ENCODE measurements around the gene CELSR2. TPM values are rescaled to one million over a fixed set of nuclear protein-coding genes. Genes with fewer than 3 reads are reported as not detected.
A peak's percentile ranks its signal among the peaks of the same experiment; 100 is the strongest.

CELSR2 gene
- total and polyA plus RNA-seq, 2 experiments from 2014 or later, result 11.2 to 35.1 TPM

DNA sequence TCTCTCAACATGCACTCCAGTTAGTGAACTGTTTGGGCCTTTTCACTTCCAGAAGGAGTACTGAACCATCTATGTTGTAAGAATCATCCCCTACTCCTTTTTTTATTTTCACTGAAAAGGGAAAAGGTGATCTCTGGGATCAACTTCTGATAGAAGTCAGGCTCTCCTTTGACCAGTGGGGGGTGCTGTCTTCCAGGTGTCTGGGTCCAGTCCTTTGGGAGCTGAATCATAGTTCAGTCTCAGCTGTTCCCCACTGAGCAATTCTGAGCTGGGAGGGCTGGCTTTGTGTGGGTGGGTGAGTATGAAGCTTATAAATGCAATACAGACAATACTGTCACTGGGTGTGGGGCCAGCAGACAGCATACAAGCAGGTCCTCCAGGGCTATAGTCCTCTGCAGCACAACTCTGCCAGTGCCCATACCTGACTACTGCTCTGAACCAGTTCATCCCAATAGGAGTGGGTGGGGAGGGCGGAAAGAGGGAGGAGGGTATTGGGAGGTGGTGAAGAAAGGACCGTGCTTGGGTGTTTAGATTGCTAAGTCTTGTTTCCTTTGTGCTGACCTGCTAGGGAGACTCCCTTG, 48.1 kb upstream of the CELSR2 start:
- H2AFZ ChIP-seq, result peak overlapping the region; percentile 80
- no peaks in the 10 kb centered on the region for H3K79me2 ChIP-seq (replicated peaks; ENCODE audit: insufficient read depth)
- no peak overlapping the region for H3K4me3 Mint-ChIP-seq
- H3K4me3 ChIP-seq, result no peak overlapping the region
- no peaks in the 10 kb centered on the region for H3K4me1 ChIP-seq (ENCODE audit: insufficient read depth)
- DNase-seq (ENCODE audit: low spot score) (peak; percentile 90), ATAC-seq (peak; percentile 89)
- H4K20me1 ChIP-seq (replicated peaks; ENCODE audit: insufficient read depth), result no peaks in the 10 kb centered on the region
- TF ChIP-seq CTCF (conservative IDR thresholded peaks at IDR 0.05; ENCODE audit: low read depth in 2 of 2) (peak; percentile 95 to 96), POLR2AphosphoS5 (IDR thresholded peaks at IDR 0.05; ENCODE audit: low read depth) (no peak), NANOG (IDR thresholded peaks at IDR 0.05; ENCODE audit: borderline replicate concordance) (no peak)
- TF ChIP-seq, protein P1, sequence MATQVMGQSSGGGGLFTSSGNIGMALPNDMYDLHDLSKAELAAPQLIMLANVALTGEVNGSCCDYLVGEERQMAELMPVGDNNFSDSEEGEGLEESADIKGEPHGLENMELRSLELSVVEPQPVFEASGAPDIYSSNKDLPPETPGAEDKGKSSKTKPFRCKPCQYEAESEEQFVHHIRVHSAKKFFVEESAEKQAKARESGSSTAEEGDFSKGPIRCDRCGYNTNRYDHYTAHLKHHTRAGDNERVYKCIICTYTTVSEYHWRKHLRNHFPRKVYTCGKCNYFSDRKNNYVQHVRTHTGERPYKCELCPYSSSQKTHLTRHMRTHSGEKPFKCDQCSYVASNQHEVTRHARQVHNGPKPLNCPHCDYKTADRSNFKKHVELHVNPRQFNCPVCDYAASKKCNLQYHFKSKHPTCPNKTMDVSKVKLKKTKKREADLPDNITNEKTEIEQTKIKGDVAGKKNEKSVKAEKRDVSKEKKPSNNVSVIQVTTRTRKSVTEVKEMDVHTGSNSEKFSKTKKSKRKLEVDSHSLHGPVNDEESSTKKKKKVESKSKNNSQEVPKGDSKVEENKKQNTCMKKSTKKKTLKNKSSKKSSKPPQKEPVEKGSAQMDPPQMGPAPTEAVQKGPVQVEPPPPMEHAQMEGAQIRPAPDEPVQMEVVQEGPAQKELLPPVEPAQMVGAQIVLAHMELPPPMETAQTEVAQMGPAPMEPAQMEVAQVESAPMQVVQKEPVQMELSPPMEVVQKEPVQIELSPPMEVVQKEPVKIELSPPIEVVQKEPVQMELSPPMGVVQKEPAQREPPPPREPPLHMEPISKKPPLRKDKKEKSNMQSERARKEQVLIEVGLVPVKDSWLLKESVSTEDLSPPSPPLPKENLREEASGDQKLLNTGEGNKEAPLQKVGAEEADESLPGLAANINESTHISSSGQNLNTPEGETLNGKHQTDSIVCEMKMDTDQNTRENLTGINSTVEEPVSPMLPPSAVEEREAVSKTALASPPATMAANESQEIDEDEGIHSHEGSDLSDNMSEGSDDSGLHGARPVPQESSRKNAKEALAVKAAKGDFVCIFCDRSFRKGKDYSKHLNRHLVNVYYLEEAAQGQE (IDR thresholded peaks at IDR 0.05; ENCODE audit: unreplicated experiment), result no peak
- H3K4me1 Mint-ChIP-seq, result peaks cover 15% of the 10 kb centered on the region
- peaks cover 7% of the 10 kb centered on the region for H3K27me3 Mint-ChIP-seq (ENCODE audit: insufficient read depth, low read depth, poor library complexity)
- H3K36me3 ChIP-seq (ENCODE audit: insufficient read depth), result no peaks in the 10 kb centered on the region
- no peaks in the 10 kb centered on the region for H3K9me2 ChIP-seq (ENCODE audit: insufficient read depth)
- H3K27ac ChIP-seq (ENCODE audit: low read depth), result no peak overlapping the region
- H3K4me2 ChIP-seq, result no peak overlapping the region
- H3K27ac Mint-ChIP-seq, result peak overlapping the region; percentile 60; the same call in 1 of the 2 replicates
- no peaks in the 10 kb centered on the region for H3K27me3 ChIP-seq (ENCODE audit: insufficient read depth)
- no peaks in the 10 kb centered on the region for H3F3A ChIP-seq (replicated peaks; ENCODE audit: low read depth)
- no peaks in the 10 kb centered on the region for H3K36me3 Mint-ChIP-seq (ENCODE audit: low read depth)
- H3K9me3 Mint-ChIP-seq, result no peaks in the 10 kb centered on the region

DNA sequence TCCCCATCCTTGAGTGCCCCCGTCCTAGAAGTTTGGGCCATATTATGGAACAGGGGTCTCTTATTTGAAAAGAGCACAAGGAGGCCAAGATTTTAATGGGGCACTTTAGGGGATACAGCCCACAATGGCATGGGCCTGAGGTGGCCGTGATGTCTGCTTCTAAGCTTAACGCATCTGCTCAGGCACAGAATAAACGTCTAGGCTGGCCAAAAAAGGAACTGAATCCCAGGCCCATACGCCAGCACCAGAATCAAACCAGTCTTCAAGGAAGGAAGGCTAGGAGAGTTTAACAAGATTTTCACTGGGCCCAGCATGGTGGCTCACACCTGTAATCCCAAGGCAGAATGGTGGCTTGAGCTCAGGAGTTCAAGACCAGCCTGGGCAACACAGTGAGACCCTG, 44.9 kb upstream of the CELSR2 start:
- Histone ChIP-seq H3K27ac (ENCODE audit: low read depth) (no peak overlapping the region), H3K36me3 (ENCODE audit: insufficient read depth) (no peaks in the 10 kb centered on the region), H3K4me1 (ENCODE audit: insufficient read depth) (no peaks in the 10 kb centered on the region), H4K20me1 (replicated peaks; ENCODE audit: insufficient read depth) (no peaks in the 10 kb centered on the region), H3K4me3 (no peak overlapping the region), H3K4me2 (no peak overlapping the region), H3K9me2 (ENCODE audit: insufficient read depth) (no peaks in the 10 kb centered on the region), H3K79me2 (replicated peaks; ENCODE audit: insufficient read depth) (no peaks in the 10 kb centered on the region), H2AFZ (no peak overlapping the region), H3K27me3 (ENCODE audit: insufficient read depth) (no peaks in the 10 kb centered on the region), H3F3A (replicated peaks; ENCODE audit: low read depth) (no peaks in the 10 kb centered on the region)
- Mint-ChIP-seq H3K27me3 (ENCODE audit: insufficient read depth, low read depth, poor library complexity) (peaks cover 7% of the 10 kb centered on the region), H3K9me3 (no peaks in the 10 kb centered on the region), H3K36me3 (ENCODE audit: low read depth) (no peaks in the 10 kb centered on the region), H3K4me3 (no peak overlapping the region), H3K27ac (no peak overlapping the region), H3K4me1 (peaks cover 6% of the 10 kb centered on the region; the same call in 2 of the 3 replicates)
- DNase-seq (ENCODE audit: low spot score) (no peak), ATAC-seq (no peak)
- no peak for TF ChIP-seq ETS1 (IDR thresholded peaks at IDR 0.05)
- TF ChIP-seq ZNF114 (CRISPR knock-in tag; IDR thresholded peaks at IDR 0.05), result no peak
- TF ChIP-seq POLR2AphosphoS5 (IDR thresholded peaks at IDR 0.05; ENCODE audit: low read depth), result no peak
- TF ChIP-seq ZNF462 (CRISPR knock-in tag; IDR thresholded peaks at IDR 0.05), result no peak
